K562 (cell line): Measurements from ENCODE around the gene CEP128.

ENCODE experiments used
- HDAC6 ChIP-seq: IDR thresholded peaks from 2 replicates; pipeline ENCODE4 v1.6.1; 2012; ENCODE audit warnings: low read depth, mild to moderate bottlenecking, control low read depth, inconsistent platforms, low read length, moderate library complexity
- MTF1 ChIP-seq: fragments of 250-450 bp; sonication (Bioruptor Pico); IDR thresholded peaks from 2 replicates; pipeline ENCODE4 v1.9.0; 2021; ENCODE audit warnings: moderate library complexity, mild to moderate bottlenecking, inconsistent platforms, borderline replicate concordance
- TF ChIP-seq, protein P1 (sequence below): fragments of 150-350 bp; conservative IDR thresholded peaks from 2 replicates; pipeline ENCODE4 v1.6.1; 2014; ENCODE audit warnings: low read length
- TF ChIP-seq, protein P2 (sequence below), 3 experiments: IDR thresholded peaks in 2 of 3; conservative IDR thresholded peaks in 1 of 3; 2 replicates each; pipeline ENCODE4 v1.5.1; 2011 to 2012; ENCODE audit warnings: low read length in 3 of 3, mild to moderate bottlenecking in 3 of 3, control low read depth in 2 of 3, improper control_type of control experiment in 1 of 3, inconsistent platforms in 1 of 3, low read depth in 1 of 3, mixed read lengths in 1 of 3, moderate library complexity in 1 of 3; ENCODE audit not compliant: insufficient read depth in 2 of 3

DNA sequence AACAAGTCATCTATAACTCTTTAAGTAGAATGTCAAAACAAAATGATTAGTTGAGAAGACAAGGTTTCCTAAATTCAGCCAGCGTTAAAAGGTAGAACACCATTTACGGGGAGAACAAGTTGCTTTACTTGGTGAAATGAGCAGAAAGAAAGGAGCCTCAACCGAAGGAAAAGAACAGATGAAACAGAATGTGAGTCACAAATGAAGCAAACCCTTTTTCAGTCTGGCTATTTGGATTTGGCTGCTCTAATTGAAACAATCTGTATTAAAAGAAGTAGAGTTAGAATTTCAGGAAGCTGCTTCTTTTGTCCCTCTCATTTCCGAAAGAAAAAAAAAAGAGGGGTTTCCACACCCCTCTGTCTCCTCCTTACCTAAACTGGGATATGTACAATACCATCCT, 34.6 kb downstream of the CEP128 start:
- TF ChIP-seq, protein P1, sequence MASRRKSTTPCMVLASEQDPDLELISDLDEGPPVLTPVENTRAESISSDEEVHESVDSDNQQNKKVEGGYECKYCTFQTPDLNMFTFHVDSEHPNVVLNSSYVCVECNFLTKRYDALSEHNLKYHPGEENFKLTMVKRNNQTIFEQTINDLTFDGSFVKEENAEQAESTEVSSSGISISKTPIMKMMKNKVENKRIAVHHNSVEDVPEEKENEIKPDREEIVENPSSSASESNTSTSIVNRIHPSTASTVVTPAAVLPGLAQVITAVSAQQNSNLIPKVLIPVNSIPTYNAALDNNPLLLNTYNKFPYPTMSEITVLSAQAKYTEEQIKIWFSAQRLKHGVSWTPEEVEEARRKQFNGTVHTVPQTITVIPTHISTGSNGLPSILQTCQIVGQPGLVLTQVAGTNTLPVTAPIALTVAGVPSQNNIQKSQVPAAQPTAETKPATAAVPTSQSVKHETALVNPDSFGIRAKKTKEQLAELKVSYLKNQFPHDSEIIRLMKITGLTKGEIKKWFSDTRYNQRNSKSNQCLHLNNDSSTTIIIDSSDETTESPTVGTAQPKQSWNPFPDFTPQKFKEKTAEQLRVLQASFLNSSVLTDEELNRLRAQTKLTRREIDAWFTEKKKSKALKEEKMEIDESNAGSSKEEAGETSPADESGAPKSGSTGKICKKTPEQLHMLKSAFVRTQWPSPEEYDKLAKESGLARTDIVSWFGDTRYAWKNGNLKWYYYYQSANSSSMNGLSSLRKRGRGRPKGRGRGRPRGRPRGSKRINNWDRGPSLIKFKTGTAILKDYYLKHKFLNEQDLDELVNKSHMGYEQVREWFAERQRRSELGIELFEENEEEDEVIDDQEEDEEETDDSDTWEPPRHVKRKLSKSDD, result no peak
- TF ChIP-seq MTF1 (CRISPR knock-in tag) (no peak), HDAC6 (no peak)
- TF ChIP-seq, protein P2, sequence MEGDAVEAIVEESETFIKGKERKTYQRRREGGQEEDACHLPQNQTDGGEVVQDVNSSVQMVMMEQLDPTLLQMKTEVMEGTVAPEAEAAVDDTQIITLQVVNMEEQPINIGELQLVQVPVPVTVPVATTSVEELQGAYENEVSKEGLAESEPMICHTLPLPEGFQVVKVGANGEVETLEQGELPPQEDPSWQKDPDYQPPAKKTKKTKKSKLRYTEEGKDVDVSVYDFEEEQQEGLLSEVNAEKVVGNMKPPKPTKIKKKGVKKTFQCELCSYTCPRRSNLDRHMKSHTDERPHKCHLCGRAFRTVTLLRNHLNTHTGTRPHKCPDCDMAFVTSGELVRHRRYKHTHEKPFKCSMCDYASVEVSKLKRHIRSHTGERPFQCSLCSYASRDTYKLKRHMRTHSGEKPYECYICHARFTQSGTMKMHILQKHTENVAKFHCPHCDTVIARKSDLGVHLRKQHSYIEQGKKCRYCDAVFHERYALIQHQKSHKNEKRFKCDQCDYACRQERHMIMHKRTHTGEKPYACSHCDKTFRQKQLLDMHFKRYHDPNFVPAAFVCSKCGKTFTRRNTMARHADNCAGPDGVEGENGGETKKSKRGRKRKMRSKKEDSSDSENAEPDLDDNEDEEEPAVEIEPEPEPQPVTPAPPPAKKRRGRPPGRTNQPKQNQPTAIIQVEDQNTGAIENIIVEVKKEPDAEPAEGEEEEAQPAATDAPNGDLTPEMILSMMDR (IDR thresholded peaks at IDR 0.05 in 2 of 3, conservative IDR thresholded peaks at IDR 0.05 in 1 of 3; ENCODE audit: insufficient read depth in 2 of 3, low read depth in 1 of 3, low read length in 3 of 3), result no peak
